Transverse colon (tissue), 4 donors: Measurements from ENCODE around the gene PRSS53. TPM values are rescaled to one million over a fixed set of nuclear protein-coding genes. Genes with fewer than 3 reads are reported as not detected.

Experiments used
- DNase-seq: peaks from one replicate; pipeline ENCODE4 v3.0.0-alpha.2; 2019
- H3K27ac ChIP-seq, 4 donors: fragments of 200-600 bp; sonication (generic); 2 replicates each; pipeline ENCODE4 v1.5.1; 2016 to 2018; ENCODE audit warnings: inconsistent platforms in 4 of 4
- H3K27me3 ChIP-seq: fragments of 200-600 bp; sonication (generic); 2 replicates; pipeline ENCODE4 v1.5.1; 2017; ENCODE audit warnings: inconsistent platforms
- H3K36me3 ChIP-seq, 4 donors: fragments of 200-600 bp; sonication (generic); 2 replicates each; pipeline ENCODE4 v1.5.1; 2017 to 2019; ENCODE audit warnings: inconsistent platforms in 4 of 4
- H3K4me1 ChIP-seq, 4 donors: fragments of 200-600 bp; sonication (generic); 2 replicates each; pipeline ENCODE4 v1.5.1; 2017 to 2020; ENCODE audit warnings: inconsistent platforms in 4 of 4
- H3K4me3 ChIP-seq, 4 donors: fragments of 200-600 bp; sonication (generic); 1 replicate in 1 of 4; 2 replicates in 3 of 4; pipeline versions ENCODE4 v1.5.1 to v1.6.1; 2017 to 2019; ENCODE audit warnings: inconsistent platforms in 4 of 4
- H3K9me3 ChIP-seq, 2 donors: fragments of 200-600 bp; sonication (generic); 2 replicates each; pipeline ENCODE4 v1.5.1; 2017 to 2019; ENCODE audit warnings: inconsistent platforms in 2 of 2
- CTCF ChIP-seq, 5 experiments: fragments of 200-600 bp in 3 of 5; fragments of 450-650 bp in 2 of 5; sonication (generic) in 3 of 5; IDR thresholded peaks; 1 replicate in 2 of 5; 2 replicates in 3 of 5; pipeline ENCODE4 v1.5.1; 2016 to 2017; ENCODE audit warnings: antibody characterized with exemption in 5 of 5, inconsistent platforms in 3 of 5, mild to moderate bottlenecking in 2 of 5, moderate library complexity in 1 of 5
- EP300 ChIP-seq: sonication (generic); formaldehyde crosslinking; IDR thresholded peaks from one replicate; pipeline ENCODE4 v1.6.1; 2017; ENCODE audit warnings: antibody characterized with exemption, low read depth
- POLR2A ChIP-seq: fragments of 450-650 bp; IDR thresholded peaks from one replicate; pipeline ENCODE4 v1.6.1; 2016; ENCODE audit warnings: antibody characterized with exemption, mild to moderate bottlenecking, moderate library complexity
- POLR2AphosphoS5 ChIP-seq, 3 donors: sonication (generic); formaldehyde crosslinking; IDR thresholded peaks; one replicate each; pipeline ENCODE4 v1.6.1; 2016; ENCODE audit warnings: antibody characterized with exemption in 3 of 3
- WGBS, 2 donors: methylation state at CpG; one replicate each; pipeline ENCODE4 v1.1.5; 2018; ENCODE audit warnings: low coverage in 1 of 2; 5-methylcytosine and 5-hydroxymethylcytosine counted together
- in situ Hi-C, 4 donors: fragments of 200-750 bp; cut with MboI; loops; one replicate each; pipeline versions ENCODE4 v1.15.0 to v1.15.1; 2017; ENCODE audit warnings: low sequenced_read_pairs in 3 of 4, low pct_ligation_motif_present in 1 of 4, low pct_unique_long_range_greater_than_20kb in 1 of 4
- intact Hi-C: fragments of 100-400 bp; cut with DNase I; formaldehyde crosslinking; loops from one replicate; pipeline ENCODE4 v1.15.1; 2023; ENCODE audit warnings: low total_unique reads
- total RNA-seq, 4 donors: library from RNA; depleted of rRNA; stranded (reverse); fragments of >200 nt; gene quantifications; one replicate each; pipeline ENCODE4 v1.1.0, GENCODE V29; 2016

The PRSS53 gene
- total RNA-seq, 4 donors from 2014 or later, result 1.1 to 5.2 (median 3.1) TPM

- Histone ChIP-seq H3K27me3 (no peaks in the 10 kb centered on the region), H3K27ac (no peak overlapping the region), H3K9me3 (no peaks in the 10 kb centered on the region), H3K4me3 (no peak overlapping the region), H3K4me1 (peaks cover 0 to 3% (median 0%) of the 10 kb centered on the region in 4 donors), H3K36me3 (peaks cover 0 to 15% (median 5%) of the 10 kb centered on the region in 4 donors)
- intact Hi-C loops, result no loop called here
- 83 to 100% methylated on average over 2 to 4 of the region's 4 CpGs for WGBS, 2 donors
- in situ Hi-C loops, result no loop called here
- TF ChIP-seq POLR2A, result no peak
- no peak for TF ChIP-seq EP300
- TF ChIP-seq CTCF (IDR thresholded peaks at IDR 0.05), result no peak
- no peak for TF ChIP-seq POLR2AphosphoS5 (IDR thresholded peaks at IDR 0.05)
- DNase-seq, result no peak
Observed at GRCh38 chr16:31043898-31044481, 44.8 kb downstream of the PRSS53 start.

- 90% methylated on average over 1 of the region's 1 CpG; no CpG with 5 or more reads in 1 of the 2 donors for WGBS, 2 donors
- no peak for DNase-seq
- in situ Hi-C loops, result no loop called here
Observed at GRCh38 chr16:31043352-31043751, 45.4 kb downstream of the PRSS53 start.

GRCh38 chr16:31042866-31043265 is 45.9 kb downstream of the PRSS53 start:
- H3K27ac ChIP-seq, result no peak overlapping the region
- H3K9me3 ChIP-seq, result no peaks in the 10 kb centered on the region
- intact Hi-C loops, result no loop called here
- WGBS, 2 donors, result 98% methylated on average over 10 of the region's 10 CpGs; no CpG with 5 or more reads in 1 of the 2 donors
- TF ChIP-seq POLR2A (no peak), POLR2AphosphoS5 (IDR thresholded peaks at IDR 0.05) (no peak), EP300 (no peak), CTCF (IDR thresholded peaks at IDR 0.05) (no peak)
- in situ Hi-C loops, result no loop called here
- peaks cover 0 to 20% (median 8%) of the 10 kb centered on the region in 4 donors for H3K36me3 ChIP-seq
- no peaks in the 10 kb centered on the region for H3K27me3 ChIP-seq
- DNase-seq, result no peak
- no peak overlapping the region for H3K4me3 ChIP-seq
- peaks cover 0 to 3% (median 0%) of the 10 kb centered on the region in 4 donors for H3K4me1 ChIP-seq

More at GRCh38 chr16:31043352-31043751, 45.4 kb downstream of the PRSS53 start:
- intact Hi-C loops, result no loop called here
- H3K36me3 ChIP-seq, result peaks cover 0 to 16% (median 7%) of the 10 kb centered on the region in 4 donors
- H3K27me3 ChIP-seq, result no peaks in the 10 kb centered on the region
- no peak for TF ChIP-seq POLR2A
- TF ChIP-seq EP300, result no peak
- TF ChIP-seq CTCF (IDR thresholded peaks at IDR 0.05), result no peak
- TF ChIP-seq POLR2AphosphoS5 (IDR thresholded peaks at IDR 0.05), result no peak
- peaks cover 0 to 3% (median 0%) of the 10 kb centered on the region in 4 donors for H3K4me1 ChIP-seq
- H3K27ac ChIP-seq, result no peak overlapping the region
- no peaks in the 10 kb centered on the region for H3K9me3 ChIP-seq
- H3K4me3 ChIP-seq, result no peak overlapping the region

- TF ChIP-seq POLR2A (no peak), EP300 (no peak), POLR2AphosphoS5 (IDR thresholded peaks at IDR 0.05) (no peak), CTCF (IDR thresholded peaks at IDR 0.05) (no peak)
- 100% methylated on average over 2 of the region's 2 CpGs; no CpG with 5 or more reads in 1 of the 2 donors for WGBS, 2 donors
- peaks cover 5 to 15% (median 9%) of the 10 kb centered on the region in 4 donors for H3K4me1 ChIP-seq
- DNase-seq, result no peak
- H3K9me3 ChIP-seq, result no peaks in the 10 kb centered on the region
- no peak overlapping the region for H3K4me3 ChIP-seq
- in situ Hi-C loops, result no loop called here
- H3K36me3 ChIP-seq, result peaks cover 0 to 20% (median 8%) of the 10 kb centered on the region in 4 donors
- no peaks in the 10 kb centered on the region for H3K27me3 ChIP-seq
- intact Hi-C loops, result no loop called here
- H3K27ac ChIP-seq, result no peak overlapping the region
Observed at GRCh38 chr16:31038993-31039392, 49.8 kb downstream of the PRSS53 start.
